GM12878 (cell line): Measurements from ENCODE around the gene CHAT.

ENCODE experiments used
- ETV6 ChIP-seq, 2 experiments: fragments of 450-650 bp in 1 of 2; IDR thresholded peaks in 1 of 2; conservative IDR thresholded peaks in 1 of 2; 2 replicates each; pipeline ENCODE4 v1.6.1; 2014; ENCODE audit warnings: antibody characterized with exemption in 1 of 2, borderline replicate concordance in 1 of 2, low read depth in 1 of 2, mild to moderate bottlenecking in 1 of 2, moderate library complexity in 1 of 2
- EZH2 ChIP-seq: IDR thresholded peaks from 2 replicates; pipeline ENCODE4 v1.6.1; 2012; ENCODE audit warnings: low read depth, mild to moderate bottlenecking, control low read depth, inconsistent platforms, low read length, borderline replicate concordance; ENCODE audit not compliant: control insufficient read depth
- HDAC6 ChIP-seq: fragments of 200-600 bp; sonication (generic); IDR thresholded peaks from one replicate; pipeline ENCODE4 v1.8.0; 2017; ENCODE audit warnings: antibody characterized with exemption; ENCODE audit not compliant: unreplicated experiment
- MXI1 ChIP-seq: fragments of 150-350 bp; IDR thresholded peaks from 2 replicates; pipeline ENCODE4 v1.6.1; 2011; ENCODE audit warnings: low read depth, mild to moderate bottlenecking, inconsistent platforms, low read length, improper control_type of control experiment
- POLR2AphosphoS5 ChIP-seq: IDR thresholded peaks from 2 replicates; pipeline ENCODE4 v1.6.1; 2011; ENCODE audit warnings: mild to moderate bottlenecking, low read length, inconsistent platforms
- RB1 ChIP-seq: fragments of 450-650 bp; formaldehyde crosslinking; IDR thresholded peaks from 2 replicates; pipeline ENCODE4 v1.6.1; 2017; ENCODE audit warnings: mild to moderate bottlenecking, borderline replicate concordance
- RFX5 ChIP-seq: IDR thresholded peaks from 2 replicates; pipeline ENCODE4 v1.6.1; 2011; ENCODE audit warnings: low read depth, low read length, improper control_type of control experiment
- SIN3A ChIP-seq: IDR thresholded peaks from 2 replicates; pipeline ENCODE4 v1.6.1; 2012; ENCODE audit warnings: low read depth, low read length, improper control_type of control experiment
- TAF1 ChIP-seq: IDR thresholded peaks from 2 replicates; pipeline ENCODE4 v1.6.1; 2011; ENCODE audit warnings: mild to moderate bottlenecking, low read depth, low read length, borderline replicate concordance
- USF2 ChIP-seq: IDR thresholded peaks from 2 replicates; pipeline ENCODE4 v1.6.1; 2011; ENCODE audit warnings: low read depth, low read length, improper control_type of control experiment, borderline replicate concordance
- TF ChIP-seq, protein P1 (sequence below), 3 experiments: IDR thresholded peaks in 2 of 3; conservative IDR thresholded peaks in 1 of 3; 2 replicates each; pipeline ENCODE4 v1.5.1; 2011; ENCODE audit warnings: low read depth in 3 of 3, low read length in 3 of 3, mild to moderate bottlenecking in 3 of 3, control low read depth in 2 of 3, moderate library complexity in 2 of 3, inconsistent platforms in 1 of 3, mixed read lengths in 1 of 3; ENCODE audit not compliant: control insufficient read depth in 2 of 3, insufficient read depth in 1 of 3; ENCODE audit errors: extremely low read depth in 1 of 3
- TF ChIP-seq, protein P2 (sequence below): IDR thresholded peaks from 2 replicates; pipeline ENCODE4 v1.6.1; 2012; ENCODE audit warnings: improper control_type of control experiment, low read depth, low read length; ENCODE audit not compliant: insufficient replicate concordance

- TF ChIP-seq, protein P1, sequence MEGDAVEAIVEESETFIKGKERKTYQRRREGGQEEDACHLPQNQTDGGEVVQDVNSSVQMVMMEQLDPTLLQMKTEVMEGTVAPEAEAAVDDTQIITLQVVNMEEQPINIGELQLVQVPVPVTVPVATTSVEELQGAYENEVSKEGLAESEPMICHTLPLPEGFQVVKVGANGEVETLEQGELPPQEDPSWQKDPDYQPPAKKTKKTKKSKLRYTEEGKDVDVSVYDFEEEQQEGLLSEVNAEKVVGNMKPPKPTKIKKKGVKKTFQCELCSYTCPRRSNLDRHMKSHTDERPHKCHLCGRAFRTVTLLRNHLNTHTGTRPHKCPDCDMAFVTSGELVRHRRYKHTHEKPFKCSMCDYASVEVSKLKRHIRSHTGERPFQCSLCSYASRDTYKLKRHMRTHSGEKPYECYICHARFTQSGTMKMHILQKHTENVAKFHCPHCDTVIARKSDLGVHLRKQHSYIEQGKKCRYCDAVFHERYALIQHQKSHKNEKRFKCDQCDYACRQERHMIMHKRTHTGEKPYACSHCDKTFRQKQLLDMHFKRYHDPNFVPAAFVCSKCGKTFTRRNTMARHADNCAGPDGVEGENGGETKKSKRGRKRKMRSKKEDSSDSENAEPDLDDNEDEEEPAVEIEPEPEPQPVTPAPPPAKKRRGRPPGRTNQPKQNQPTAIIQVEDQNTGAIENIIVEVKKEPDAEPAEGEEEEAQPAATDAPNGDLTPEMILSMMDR (IDR thresholded peaks at IDR 0.05 in 2 of 3, conservative IDR thresholded peaks at IDR 0.05 in 1 of 3; ENCODE audit: control insufficient read depth in 2 of 3, extremely low read depth in 1 of 3, insufficient read depth in 1 of 3, low read depth in 3 of 3, low read length in 3 of 3): no peak
- TF ChIP-seq HDAC6: no peak
- TF ChIP-seq EZH2: no peak
- TF ChIP-seq RFX5: no peak
- TF ChIP-seq TAF1: no peak
- TF ChIP-seq USF2: no peak
- no peak for TF ChIP-seq MXI1
- TF ChIP-seq POLR2AphosphoS5: no peak
- TF ChIP-seq ETV6 (conservative IDR thresholded peaks at IDR 0.05 in 1 of 2, IDR thresholded peaks at IDR 0.05 in 1 of 2; ENCODE audit: borderline replicate concordance in 1 of 2, low read depth in 1 of 2): no peak
- TF ChIP-seq, protein P2, sequence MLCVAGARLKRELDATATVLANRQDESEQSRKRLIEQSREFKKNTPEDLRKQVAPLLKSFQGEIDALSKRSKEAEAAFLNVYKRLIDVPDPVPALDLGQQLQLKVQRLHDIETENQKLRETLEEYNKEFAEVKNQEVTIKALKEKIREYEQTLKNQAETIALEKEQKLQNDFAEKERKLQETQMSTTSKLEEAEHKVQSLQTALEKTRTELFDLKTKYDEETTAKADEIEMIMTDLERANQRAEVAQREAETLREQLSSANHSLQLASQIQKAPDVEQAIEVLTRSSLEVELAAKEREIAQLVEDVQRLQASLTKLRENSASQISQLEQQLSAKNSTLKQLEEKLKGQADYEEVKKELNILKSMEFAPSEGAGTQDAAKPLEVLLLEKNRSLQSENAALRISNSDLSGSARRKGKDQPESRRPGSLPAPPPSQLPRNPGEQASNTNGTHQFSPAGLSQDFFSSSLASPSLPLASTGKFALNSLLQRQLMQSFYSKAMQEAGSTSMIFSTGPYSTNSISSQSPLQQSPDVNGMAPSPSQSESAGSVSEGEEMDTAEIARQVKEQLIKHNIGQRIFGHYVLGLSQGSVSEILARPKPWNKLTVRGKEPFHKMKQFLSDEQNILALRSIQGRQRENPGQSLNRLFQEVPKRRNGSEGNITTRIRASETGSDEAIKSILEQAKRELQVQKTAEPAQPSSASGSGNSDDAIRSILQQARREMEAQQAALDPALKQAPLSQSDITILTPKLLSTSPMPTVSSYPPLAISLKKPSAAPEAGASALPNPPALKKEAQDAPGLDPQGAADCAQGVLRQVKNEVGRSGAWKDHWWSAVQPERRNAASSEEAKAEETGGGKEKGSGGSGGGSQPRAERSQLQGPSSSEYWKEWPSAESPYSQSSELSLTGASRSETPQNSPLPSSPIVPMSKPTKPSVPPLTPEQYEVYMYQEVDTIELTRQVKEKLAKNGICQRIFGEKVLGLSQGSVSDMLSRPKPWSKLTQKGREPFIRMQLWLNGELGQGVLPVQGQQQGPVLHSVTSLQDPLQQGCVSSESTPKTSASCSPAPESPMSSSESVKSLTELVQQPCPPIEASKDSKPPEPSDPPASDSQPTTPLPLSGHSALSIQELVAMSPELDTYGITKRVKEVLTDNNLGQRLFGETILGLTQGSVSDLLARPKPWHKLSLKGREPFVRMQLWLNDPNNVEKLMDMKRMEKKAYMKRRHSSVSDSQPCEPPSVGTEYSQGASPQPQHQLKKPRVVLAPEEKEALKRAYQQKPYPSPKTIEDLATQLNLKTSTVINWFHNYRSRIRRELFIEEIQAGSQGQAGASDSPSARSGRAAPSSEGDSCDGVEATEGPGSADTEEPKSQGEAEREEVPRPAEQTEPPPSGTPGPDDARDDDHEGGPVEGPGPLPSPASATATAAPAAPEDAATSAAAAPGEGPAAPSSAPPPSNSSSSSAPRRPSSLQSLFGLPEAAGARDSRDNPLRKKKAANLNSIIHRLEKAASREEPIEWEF: no peak
- no peak for TF ChIP-seq RB1
- TF ChIP-seq SIN3A: no peak
Observed at GRCh38 chr10:49650724-49651034, 36.8 kb downstream of the CHAT start.
